Measurements from ENCODE around the gene KCNN3. TPM values are rescaled to one million over a fixed set of nuclear protein-coding genes. Genes with fewer than 3 reads are reported as not detected.

The KCNN3 gene
- total and polyA plus RNA-seq, 2 of the 8 experiments (the other 6 are each of a cell fraction or from before 2014, with no cell fraction given): 2.8 to 3.7 TPM

DNA sequence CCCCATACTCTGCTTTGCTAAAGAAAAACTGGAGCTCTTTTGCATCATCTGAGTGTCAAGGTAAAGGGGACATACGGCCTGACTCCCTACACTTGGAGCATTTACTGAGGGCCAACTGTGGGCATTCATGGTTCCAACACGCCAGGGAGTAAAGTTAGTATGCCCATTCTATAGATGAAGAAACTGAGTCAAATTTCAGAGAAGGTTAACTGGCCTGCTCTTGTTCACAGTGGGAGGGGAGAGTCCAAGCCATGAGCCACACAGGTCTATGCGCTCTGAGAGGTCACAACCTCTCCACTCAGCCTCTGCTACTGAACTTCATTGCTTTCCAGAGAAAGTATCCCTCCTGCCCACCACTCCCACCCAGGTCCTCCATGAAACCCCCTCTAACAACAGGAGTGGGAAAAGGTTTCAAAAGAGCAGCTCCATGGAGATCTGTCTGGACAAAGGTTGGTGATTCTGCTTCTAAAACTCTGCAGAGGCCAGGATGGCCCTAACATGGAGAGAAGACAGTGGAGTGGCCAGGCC, 6.8 kb upstream of the KCNN3 start (continued):
- TF ChIP-seq, protein P1, sequence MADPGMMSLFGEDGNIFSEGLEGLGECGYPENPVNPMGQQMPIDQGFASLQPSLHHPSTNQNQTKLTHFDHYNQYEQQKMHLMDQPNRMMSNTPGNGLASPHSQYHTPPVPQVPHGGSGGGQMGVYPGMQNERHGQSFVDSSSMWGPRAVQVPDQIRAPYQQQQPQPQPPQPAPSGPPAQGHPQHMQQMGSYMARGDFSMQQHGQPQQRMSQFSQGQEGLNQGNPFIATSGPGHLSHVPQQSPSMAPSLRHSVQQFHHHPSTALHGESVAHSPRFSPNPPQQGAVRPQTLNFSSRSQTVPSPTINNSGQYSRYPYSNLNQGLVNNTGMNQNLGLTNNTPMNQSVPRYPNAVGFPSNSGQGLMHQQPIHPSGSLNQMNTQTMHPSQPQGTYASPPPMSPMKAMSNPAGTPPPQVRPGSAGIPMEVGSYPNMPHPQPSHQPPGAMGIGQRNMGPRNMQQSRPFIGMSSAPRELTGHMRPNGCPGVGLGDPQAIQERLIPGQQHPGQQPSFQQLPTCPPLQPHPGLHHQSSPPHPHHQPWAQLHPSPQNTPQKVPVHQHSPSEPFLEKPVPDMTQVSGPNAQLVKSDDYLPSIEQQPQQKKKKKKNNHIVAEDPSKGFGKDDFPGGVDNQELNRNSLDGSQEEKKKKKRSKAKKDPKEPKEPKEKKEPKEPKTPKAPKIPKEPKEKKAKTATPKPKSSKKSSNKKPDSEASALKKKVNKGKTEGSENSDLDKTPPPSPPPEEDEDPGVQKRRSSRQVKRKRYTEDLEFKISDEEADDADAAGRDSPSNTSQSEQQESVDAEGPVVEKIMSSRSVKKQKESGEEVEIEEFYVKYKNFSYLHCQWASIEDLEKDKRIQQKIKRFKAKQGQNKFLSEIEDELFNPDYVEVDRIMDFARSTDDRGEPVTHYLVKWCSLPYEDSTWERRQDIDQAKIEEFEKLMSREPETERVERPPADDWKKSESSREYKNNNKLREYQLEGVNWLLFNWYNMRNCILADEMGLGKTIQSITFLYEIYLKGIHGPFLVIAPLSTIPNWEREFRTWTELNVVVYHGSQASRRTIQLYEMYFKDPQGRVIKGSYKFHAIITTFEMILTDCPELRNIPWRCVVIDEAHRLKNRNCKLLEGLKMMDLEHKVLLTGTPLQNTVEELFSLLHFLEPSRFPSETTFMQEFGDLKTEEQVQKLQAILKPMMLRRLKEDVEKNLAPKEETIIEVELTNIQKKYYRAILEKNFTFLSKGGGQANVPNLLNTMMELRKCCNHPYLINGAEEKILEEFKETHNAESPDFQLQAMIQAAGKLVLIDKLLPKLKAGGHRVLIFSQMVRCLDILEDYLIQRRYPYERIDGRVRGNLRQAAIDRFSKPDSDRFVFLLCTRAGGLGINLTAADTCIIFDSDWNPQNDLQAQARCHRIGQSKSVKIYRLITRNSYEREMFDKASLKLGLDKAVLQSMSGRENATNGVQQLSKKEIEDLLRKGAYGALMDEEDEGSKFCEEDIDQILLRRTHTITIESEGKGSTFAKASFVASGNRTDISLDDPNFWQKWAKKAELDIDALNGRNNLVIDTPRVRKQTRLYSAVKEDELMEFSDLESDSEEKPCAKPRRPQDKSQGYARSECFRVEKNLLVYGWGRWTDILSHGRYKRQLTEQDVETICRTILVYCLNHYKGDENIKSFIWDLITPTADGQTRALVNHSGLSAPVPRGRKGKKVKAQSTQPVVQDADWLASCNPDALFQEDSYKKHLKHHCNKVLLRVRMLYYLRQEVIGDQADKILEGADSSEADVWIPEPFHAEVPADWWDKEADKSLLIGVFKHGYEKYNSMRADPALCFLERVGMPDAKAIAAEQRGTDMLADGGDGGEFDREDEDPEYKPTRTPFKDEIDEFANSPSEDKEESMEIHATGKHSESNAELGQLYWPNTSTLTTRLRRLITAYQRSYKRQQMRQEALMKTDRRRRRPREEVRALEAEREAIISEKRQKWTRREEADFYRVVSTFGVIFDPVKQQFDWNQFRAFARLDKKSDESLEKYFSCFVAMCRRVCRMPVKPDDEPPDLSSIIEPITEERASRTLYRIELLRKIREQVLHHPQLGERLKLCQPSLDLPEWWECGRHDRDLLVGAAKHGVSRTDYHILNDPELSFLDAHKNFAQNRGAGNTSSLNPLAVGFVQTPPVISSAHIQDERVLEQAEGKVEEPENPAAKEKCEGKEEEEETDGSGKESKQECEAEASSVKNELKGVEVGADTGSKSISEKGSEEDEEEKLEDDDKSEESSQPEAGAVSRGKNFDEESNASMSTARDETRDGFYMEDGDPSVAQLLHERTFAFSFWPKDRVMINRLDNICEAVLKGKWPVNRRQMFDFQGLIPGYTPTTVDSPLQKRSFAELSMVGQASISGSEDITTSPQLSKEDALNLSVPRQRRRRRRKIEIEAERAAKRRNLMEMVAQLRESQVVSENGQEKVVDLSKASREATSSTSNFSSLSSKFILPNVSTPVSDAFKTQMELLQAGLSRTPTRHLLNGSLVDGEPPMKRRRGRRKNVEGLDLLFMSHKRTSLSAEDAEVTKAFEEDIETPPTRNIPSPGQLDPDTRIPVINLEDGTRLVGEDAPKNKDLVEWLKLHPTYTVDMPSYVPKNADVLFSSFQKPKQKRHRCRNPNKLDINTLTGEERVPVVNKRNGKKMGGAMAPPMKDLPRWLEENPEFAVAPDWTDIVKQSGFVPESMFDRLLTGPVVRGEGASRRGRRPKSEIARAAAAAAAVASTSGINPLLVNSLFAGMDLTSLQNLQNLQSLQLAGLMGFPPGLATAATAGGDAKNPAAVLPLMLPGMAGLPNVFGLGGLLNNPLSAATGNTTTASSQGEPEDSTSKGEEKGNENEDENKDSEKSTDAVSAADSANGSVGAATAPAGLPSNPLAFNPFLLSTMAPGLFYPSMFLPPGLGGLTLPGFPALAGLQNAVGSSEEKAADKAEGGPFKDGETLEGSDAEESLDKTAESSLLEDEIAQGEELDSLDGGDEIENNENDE (IDR thresholded peaks at IDR 0.05; ENCODE audit: insufficient replicate concordance, low read length): no peak
